SK-N-SH (cell line): ENCODE data around the gene ACSF3. TPM values are rescaled to one million over a fixed set of nuclear protein-coding genes. Genes with fewer than 3 reads are reported as not detected.

ENCODE experiments used
- CTCF ChIA-PET: fragments of 300-600, 350-600 bp; formaldehyde crosslinking; extraction: SDS; loops from one replicate; lab custom pipeline; 2021; lab: Yijun Ruan, JAX
- POLR2A ChIA-PET: fragments of 350-600 bp; sonication (Branson Sonifier 250); formaldehyde crosslinking; extraction: SDS; loops from one replicate; lab custom pipeline; 2020; ENCODE audit warnings: antibody characterized with exemption, inconsistent platforms; lab: Yijun Ruan, JAX
- DNase-seq: peaks from one replicate; pipeline ENCODE4 v3.0.0; 2012
- H2AFZ ChIP-seq: fragments of 200-600 bp; sonication (generic); 2 replicates; pipeline ENCODE4 v1.8.1; 2016; ENCODE audit warnings: antibody characterized with exemption, mild to moderate bottlenecking, low read depth
- H3F3A ChIP-seq: fragments of 200-600 bp; sonication (generic); replicated peaks from 2 replicates; pipeline ENCODE3; 2016; ENCODE audit warnings: antibody characterized with exemption, mild to moderate bottlenecking; ENCODE audit not compliant: insufficient read depth
- H3K27ac ChIP-seq, 2 experiments: fragments of 200-500 bp in 1 of 2; fragments of 200-600 bp in 1 of 2; sonication (Bioruptor generic) in 1 of 2; sonication (generic), shearing (Covaris generic) in 1 of 2; 2 replicates each; pipeline versions ENCODE4 v1.5.1 to v1.6.1; 2014 to 2016; ENCODE audit warnings: low read depth in 2 of 2, inconsistent platforms in 1 of 2, low read length in 1 of 2, mild to moderate bottlenecking in 1 of 2, mixed read lengths in 1 of 2
- H3K27me3 ChIP-seq: fragments of 200-600 bp; sonication (generic), shearing (Covaris generic); 2 replicates; pipeline ENCODE4 v1.6.1; 2016; ENCODE audit warnings: mixed run types; ENCODE audit not compliant: insufficient read depth
- H3K36me3 ChIP-seq, 2 experiments: fragments of 200-500 bp in 1 of 2; fragments of 200-600 bp in 1 of 2; sonication (Bioruptor generic) in 1 of 2; sonication (generic) in 1 of 2; replicated peaks in 1 of 2; 2 replicates each; pipeline versions ENCODE3 to v1.5.1; 2014 to 2016; ENCODE audit warnings: low read length in 1 of 2, mild to moderate bottlenecking in 1 of 2; ENCODE audit not compliant: insufficient read depth in 2 of 2, control insufficient read depth in 1 of 2
- H3K4me1 ChIP-seq, 2 experiments: fragments of 200-500 bp in 1 of 2; fragments of 200-600 bp in 1 of 2; sonication (Bioruptor generic) in 1 of 2; sonication (generic), shearing (Covaris generic) in 1 of 2; 2 replicates each; pipeline versions ENCODE4 v1.5.1 to v1.6.1; 2014 to 2016; ENCODE audit warnings: low read depth in 1 of 2, low read length in 1 of 2, mixed run types in 1 of 2; ENCODE audit not compliant: insufficient read depth in 2 of 2, control insufficient read depth in 1 of 2
- H3K4me2 ChIP-seq: fragments of 200-600 bp; sonication (generic), shearing (Covaris generic); 2 replicates; pipeline ENCODE4 v1.6.1; 2017; ENCODE audit warnings: mixed run types
- H3K4me3 ChIP-seq, 2 experiments: fragments of 200-500 bp in 1 of 2; fragments of 200-600 bp in 1 of 2; sonication (Bioruptor generic) in 1 of 2; sonication (generic), shearing (Covaris generic) in 1 of 2; 2 replicates each; pipeline versions ENCODE4 v1.5.1 to v1.8.1; 2014 to 2016; ENCODE audit warnings: low read depth in 2 of 2, inconsistent platforms in 1 of 2, low read length in 1 of 2, mild to moderate bottlenecking in 1 of 2, mixed read lengths in 1 of 2, moderate library complexity in 1 of 2
- H3K79me2 ChIP-seq: fragments of 200-600 bp; sonication (generic); 2 replicates; pipeline ENCODE4 v1.8.1; 2017; ENCODE audit warnings: mild to moderate bottlenecking; ENCODE audit not compliant: insufficient read depth
- H3K9ac ChIP-seq: fragments of 200-600 bp; sonication (generic); 2 replicates; pipeline ENCODE4 v1.6.1; 2017; ENCODE audit warnings: mixed run types
- H3K9me2 ChIP-seq: fragments of 200-600 bp; sonication (generic); 2 replicates; pipeline ENCODE4 v1.6.1; 2017; ENCODE audit warnings: mixed run types
- H3K9me3 ChIP-seq: fragments of 200-600 bp; sonication (generic); 2 replicates; pipeline ENCODE4 v1.6.1; 2017; ENCODE audit warnings: mixed run types, mild to moderate bottlenecking, moderate library complexity
- H4K20me1 ChIP-seq: fragments of 200-600 bp; sonication (generic); 2 replicates; pipeline ENCODE4 v1.6.1; 2017; ENCODE audit warnings: mild to moderate bottlenecking, mixed run types; ENCODE audit not compliant: insufficient read depth
- CHD2 ChIP-seq: fragments of 150-350 bp; IDR thresholded peaks from 2 replicates; pipeline ENCODE4 v1.6.1; 2018; ENCODE audit warnings: low read length; ENCODE audit not compliant: partially characterized antibody
- ELF1 ChIP-seq: IDR thresholded peaks from 2 replicates; pipeline ENCODE4 v1.4.0; 2012
- EZH2phosphoT487 ChIP-seq: fragments of 200-600 bp; sonication (generic); IDR thresholded peaks from 2 replicates; pipeline ENCODE4 v1.6.1; 2017; ENCODE audit warnings: low read depth, mixed run types, mild to moderate bottlenecking, antibody characterized with exemption, moderate library complexity, borderline replicate concordance
- JUND ChIP-seq: IDR thresholded peaks from 2 replicates; pipeline ENCODE4 v1.4.0; 2012
- NFIC ChIP-seq: IDR thresholded peaks from 2 replicates; pipeline ENCODE4 v1.4.0; 2012; ENCODE audit warnings: borderline replicate concordance
- NRF1 ChIP-seq: IDR thresholded peaks from 2 replicates; pipeline ENCODE4 v1.6.1; 2012; ENCODE audit warnings: low read depth, mild to moderate bottlenecking, low read length
- RAD21 ChIP-seq: IDR thresholded peaks from 2 replicates; pipeline ENCODE4 v1.6.1; 2012; ENCODE audit warnings: mild to moderate bottlenecking, low read length
- RCOR1 ChIP-seq: fragments of 150-350 bp; IDR thresholded peaks from 2 replicates; pipeline ENCODE4 v1.6.1; 2017; ENCODE audit warnings: antibody characterized with exemption, low read length
- RXRA ChIP-seq: IDR thresholded peaks from 2 replicates; pipeline ENCODE4 v1.4.0; 2012; ENCODE audit warnings: low read depth, mild to moderate bottlenecking, borderline replicate concordance
- SIN3A ChIP-seq: IDR thresholded peaks from 2 replicates; pipeline ENCODE4 v1.6.1; 2012; ENCODE audit warnings: low read depth, mild to moderate bottlenecking, low read length, moderate library complexity, borderline replicate concordance
- SMC3 ChIP-seq: IDR thresholded peaks from 2 replicates; pipeline ENCODE4 v1.6.1; 2012; ENCODE audit warnings: low read depth, low read length, improper control_type of control experiment
- TEAD4 ChIP-seq: IDR thresholded peaks from 2 replicates; pipeline ENCODE4 v1.4.0; 2012; ENCODE audit warnings: mild to moderate bottlenecking, borderline replicate concordance; ENCODE audit not compliant: insufficient read depth
- YY1 ChIP-seq: IDR thresholded peaks from 2 replicates; pipeline ENCODE4 v1.4.0; 2012; ENCODE audit warnings: low read depth, mild to moderate bottlenecking
- WGBS: methylation state at CpG from one replicate; pipeline ENCODE4 v1.1.6; 2017; ENCODE audit warnings: low lambda C conversion rate; 5-methylcytosine and 5-hydroxymethylcytosine counted together
- polyA plus RNA-seq, 3 experiments: library from polyadenylated mRNA; depleted of rRNA; stranded (reverse); fragments of >200 nt; gene quantifications; 2 replicates each; pipeline ENCODE4 v1.2.3, GENCODE V29; 2012
- TF ChIP-seq, protein P1 (sequence below): fragments of 200-600 bp; sonication (generic); IDR thresholded peaks from 2 replicates; pipeline ENCODE4 v1.6.1; 2017; ENCODE audit warnings: antibody characterized with exemption, mild to moderate bottlenecking, moderate library complexity
- TF ChIP-seq, protein P2 (sequence below): fragments of 150-350 bp; IDR thresholded peaks from 2 replicates; pipeline ENCODE4 v1.6.1; 2017; ENCODE audit warnings: antibody characterized with exemption, low read length, low read depth, borderline replicate concordance
- TF ChIP-seq, protein P3 (sequence below): fragments of 150-350 bp; IDR thresholded peaks from 2 replicates; pipeline ENCODE4 v1.6.1; 2016; ENCODE audit warnings: mild to moderate bottlenecking, low read depth, low read length
- TF ChIP-seq, protein P4 (sequence below): IDR thresholded peaks from 2 replicates; pipeline ENCODE4 v1.4.0; 2012; ENCODE audit warnings: low read depth
- TF ChIP-seq, protein P5 (sequence below): IDR thresholded peaks from 2 replicates; pipeline ENCODE4 v1.4.0; 2012; ENCODE audit warnings: low read depth, borderline replicate concordance

Gene ACSF3
- polyA plus RNA-seq, 1 of the 3 experiments (the other 2 are of a cell fraction): 18.8 TPM

- ChIA-PET POLR2A (no interaction called here), CTCF (interaction anchor here (1.0 kb wide), 1 partner anchor 397 kb away, joined by 3 read pairs; no protein-coding TSS in a partner anchor)
- H3K9ac ChIP-seq: no peak overlapping the region
- no peak for DNase-seq
- peaks cover 21 to 24% of the 10 kb centered on the region in 2 experiments for H3K36me3 ChIP-seq
- no peak overlapping the region for H3K4me2 ChIP-seq
- no peaks in the 10 kb centered on the region for H3K9me3 ChIP-seq
- no peaks in the 10 kb centered on the region for H3F3A ChIP-seq
- H3K27ac ChIP-seq: no peak overlapping the region
- TF ChIP-seq NRF1: no peak
- no peak for TF ChIP-seq ELF1
- no peak for TF ChIP-seq SIN3A
- no peak for TF ChIP-seq RXRA
- TF ChIP-seq, protein P1, sequence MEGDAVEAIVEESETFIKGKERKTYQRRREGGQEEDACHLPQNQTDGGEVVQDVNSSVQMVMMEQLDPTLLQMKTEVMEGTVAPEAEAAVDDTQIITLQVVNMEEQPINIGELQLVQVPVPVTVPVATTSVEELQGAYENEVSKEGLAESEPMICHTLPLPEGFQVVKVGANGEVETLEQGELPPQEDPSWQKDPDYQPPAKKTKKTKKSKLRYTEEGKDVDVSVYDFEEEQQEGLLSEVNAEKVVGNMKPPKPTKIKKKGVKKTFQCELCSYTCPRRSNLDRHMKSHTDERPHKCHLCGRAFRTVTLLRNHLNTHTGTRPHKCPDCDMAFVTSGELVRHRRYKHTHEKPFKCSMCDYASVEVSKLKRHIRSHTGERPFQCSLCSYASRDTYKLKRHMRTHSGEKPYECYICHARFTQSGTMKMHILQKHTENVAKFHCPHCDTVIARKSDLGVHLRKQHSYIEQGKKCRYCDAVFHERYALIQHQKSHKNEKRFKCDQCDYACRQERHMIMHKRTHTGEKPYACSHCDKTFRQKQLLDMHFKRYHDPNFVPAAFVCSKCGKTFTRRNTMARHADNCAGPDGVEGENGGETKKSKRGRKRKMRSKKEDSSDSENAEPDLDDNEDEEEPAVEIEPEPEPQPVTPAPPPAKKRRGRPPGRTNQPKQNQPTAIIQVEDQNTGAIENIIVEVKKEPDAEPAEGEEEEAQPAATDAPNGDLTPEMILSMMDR: no peak
- no peak for TF ChIP-seq JUND
- no peak for TF ChIP-seq RCOR1
- no peak for TF ChIP-seq SMC3
- no peak for TF ChIP-seq YY1
- TF ChIP-seq, protein P2, sequence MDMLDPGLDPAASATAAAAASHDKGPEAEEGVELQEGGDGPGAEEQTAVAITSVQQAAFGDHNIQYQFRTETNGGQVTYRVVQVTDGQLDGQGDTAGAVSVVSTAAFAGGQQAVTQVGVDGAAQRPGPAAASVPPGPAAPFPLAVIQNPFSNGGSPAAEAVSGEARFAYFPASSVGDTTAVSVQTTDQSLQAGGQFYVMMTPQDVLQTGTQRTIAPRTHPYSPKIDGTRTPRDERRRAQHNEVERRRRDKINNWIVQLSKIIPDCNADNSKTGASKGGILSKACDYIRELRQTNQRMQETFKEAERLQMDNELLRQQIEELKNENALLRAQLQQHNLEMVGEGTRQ: no peak
- TF ChIP-seq, protein P3, sequence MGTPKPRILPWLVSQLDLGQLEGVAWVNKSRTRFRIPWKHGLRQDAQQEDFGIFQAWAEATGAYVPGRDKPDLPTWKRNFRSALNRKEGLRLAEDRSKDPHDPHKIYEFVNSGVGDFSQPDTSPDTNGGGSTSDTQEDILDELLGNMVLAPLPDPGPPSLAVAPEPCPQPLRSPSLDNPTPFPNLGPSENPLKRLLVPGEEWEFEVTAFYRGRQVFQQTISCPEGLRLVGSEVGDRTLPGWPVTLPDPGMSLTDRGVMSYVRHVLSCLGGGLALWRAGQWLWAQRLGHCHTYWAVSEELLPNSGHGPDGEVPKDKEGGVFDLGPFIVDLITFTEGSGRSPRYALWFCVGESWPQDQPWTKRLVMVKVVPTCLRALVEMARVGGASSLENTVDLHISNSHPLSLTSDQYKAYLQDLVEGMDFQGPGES: no peak
- TF ChIP-seq TEAD4: no peak
- 96% methylated on average over 18 of the region's 20 CpGs for WGBS
- H4K20me1 ChIP-seq: no peaks in the 10 kb centered on the region
- H3K4me1 ChIP-seq: no peaks in the 10 kb centered on the region; a peak in 1 of 4 replicates
- 0 out of 2 replicates have a peak, but pooled peaks cover 5% of the 10 kb centered on the region for H3K79me2 ChIP-seq
- no peak overlapping the region for H3K4me3 ChIP-seq
- H2AFZ ChIP-seq: no peak overlapping the region
- H3K27me3 ChIP-seq: no peaks in the 10 kb centered on the region
- no peaks in the 10 kb centered on the region for H3K9me2 ChIP-seq
These were observed 40.6 kb downstream of the ACSF3 start for GRCh38 chr16:89134269-89134668.

DNA sequence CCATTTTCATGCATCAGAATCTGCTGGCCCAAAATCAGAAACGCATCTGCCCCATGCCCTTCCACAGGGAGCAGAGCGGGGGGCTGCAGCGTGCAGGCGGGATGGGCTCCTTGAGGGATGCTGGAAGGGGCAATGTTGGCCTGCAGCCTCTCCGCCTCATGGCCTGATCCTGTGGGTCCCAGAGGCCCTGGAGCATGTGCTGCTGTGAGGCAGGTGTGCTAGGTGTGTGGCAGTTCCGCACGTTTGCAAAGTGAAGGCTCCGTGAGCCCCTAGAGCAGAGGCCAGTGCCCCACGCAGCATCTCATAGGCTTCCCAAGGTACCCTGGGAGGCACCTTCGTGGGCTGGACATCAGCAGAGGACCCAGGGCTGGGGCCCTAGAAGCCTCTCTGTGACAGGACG is 41.5 kb downstream of the ACSF3 start:
- WGBS: 97% methylated on average over 6 of the region's 11 CpGs
- H3K9me2 ChIP-seq: no peaks in the 10 kb centered on the region
- H3K79me2 ChIP-seq: 0 out of 2 replicates have a peak, but pooled peaks cover 5% of the 10 kb centered on the region
- CTCF ChIA-PET: no interaction called here
- H3K4me2 ChIP-seq: no peak overlapping the region
- no peaks in the 10 kb centered on the region; a peak in 1 of 4 replicates for H3K4me1 ChIP-seq
- H3K9me3 ChIP-seq: no peaks in the 10 kb centered on the region
- H4K20me1 ChIP-seq: no peaks in the 10 kb centered on the region
- no peaks in the 10 kb centered on the region for H3F3A ChIP-seq
- no peak overlapping the region for H3K9ac ChIP-seq
- no peak overlapping the region for H3K27ac ChIP-seq
- TF ChIP-seq, protein P4, sequence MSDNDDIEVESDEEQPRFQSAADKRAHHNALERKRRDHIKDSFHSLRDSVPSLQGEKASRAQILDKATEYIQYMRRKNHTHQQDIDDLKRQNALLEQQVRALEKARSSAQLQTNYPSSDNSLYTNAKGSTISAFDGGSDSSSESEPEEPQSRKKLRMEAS: no peak
- no peak for TF ChIP-seq RXRA
- TF ChIP-seq SMC3: no peak
- no peak for TF ChIP-seq CHD2
- TF ChIP-seq, protein P3: no peak
- TF ChIP-seq RAD21: no peak
- TF ChIP-seq NFIC: no peak
- TF ChIP-seq, protein P5, sequence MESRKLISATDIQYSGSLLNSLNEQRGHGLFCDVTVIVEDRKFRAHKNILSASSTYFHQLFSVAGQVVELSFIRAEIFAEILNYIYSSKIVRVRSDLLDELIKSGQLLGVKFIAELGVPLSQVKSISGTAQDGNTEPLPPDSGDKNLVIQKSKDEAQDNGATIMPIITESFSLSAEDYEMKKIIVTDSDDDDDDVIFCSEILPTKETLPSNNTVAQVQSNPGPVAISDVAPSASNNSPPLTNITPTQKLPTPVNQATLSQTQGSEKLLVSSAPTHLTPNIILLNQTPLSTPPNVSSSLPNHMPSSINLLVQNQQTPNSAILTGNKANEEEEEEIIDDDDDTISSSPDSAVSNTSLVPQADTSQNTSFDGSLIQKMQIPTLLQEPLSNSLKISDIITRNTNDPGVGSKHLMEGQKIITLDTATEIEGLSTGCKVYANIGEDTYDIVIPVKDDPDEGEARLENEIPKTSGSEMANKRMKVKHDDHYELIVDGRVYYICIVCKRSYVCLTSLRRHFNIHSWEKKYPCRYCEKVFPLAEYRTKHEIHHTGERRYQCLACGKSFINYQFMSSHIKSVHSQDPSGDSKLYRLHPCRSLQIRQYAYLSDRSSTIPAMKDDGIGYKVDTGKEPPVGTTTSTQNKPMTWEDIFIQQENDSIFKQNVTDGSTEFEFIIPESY: no peak
- TF ChIP-seq, protein P2: no peak
- TF ChIP-seq EZH2phosphoT487: no peak
- no peak for DNase-seq
- no peak overlapping the region for H3K4me3 ChIP-seq
- no peak overlapping the region for H2AFZ ChIP-seq
- peaks cover 15 to 22% of the 10 kb centered on the region in 2 experiments for H3K36me3 ChIP-seq
- POLR2A ChIA-PET: no interaction called here
- no peaks in the 10 kb centered on the region for H3K27me3 ChIP-seq
